Astrocyte (in vitro differentiated cells and primary cell): Measurements from ENCODE around the gene GEMIN2.
"Not testable (repeated sequence)": the region's sequence is repeated elsewhere in the genome, so short reads cannot be mapped to it uniquely, and the experiment has no call there.

Experiments used
- EZH2 ChIP-seq: IDR thresholded peaks from 2 replicates; pipeline ENCODE4 v1.6.1; 2012; ENCODE audit warnings: mild to moderate bottlenecking, low read length, inconsistent platforms; ENCODE audit not compliant: insufficient read depth
- TF ChIP-seq, protein P1 (sequence below): IDR thresholded peaks from 2 replicates; pipeline ENCODE4 v1.5.1; 2011; ENCODE audit warnings: low read depth, mild to moderate bottlenecking, inconsistent platforms, low read length, moderate library complexity; ENCODE audit not compliant: insufficient read depth

DNA sequence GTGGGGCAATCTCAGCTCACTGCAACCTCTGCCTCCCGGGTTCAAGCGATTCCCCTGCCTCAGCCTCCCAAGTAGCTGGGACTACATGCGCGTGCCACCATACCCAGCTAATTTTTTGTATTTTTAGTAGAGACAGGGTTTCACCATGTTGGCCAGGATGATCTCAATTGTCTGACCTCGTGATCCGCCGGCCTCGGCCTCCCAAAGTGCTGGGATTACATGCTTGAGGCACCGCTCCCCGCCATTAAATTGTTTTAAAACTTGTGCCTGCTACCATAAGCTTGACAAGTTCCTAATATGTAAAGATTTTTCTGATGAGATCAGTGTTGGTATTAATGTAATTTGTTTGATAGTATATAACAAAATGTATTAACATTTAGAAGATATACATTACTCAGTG, 14.9 kb upstream of the GEMIN2 start:
- TF ChIP-seq, protein P1, sequence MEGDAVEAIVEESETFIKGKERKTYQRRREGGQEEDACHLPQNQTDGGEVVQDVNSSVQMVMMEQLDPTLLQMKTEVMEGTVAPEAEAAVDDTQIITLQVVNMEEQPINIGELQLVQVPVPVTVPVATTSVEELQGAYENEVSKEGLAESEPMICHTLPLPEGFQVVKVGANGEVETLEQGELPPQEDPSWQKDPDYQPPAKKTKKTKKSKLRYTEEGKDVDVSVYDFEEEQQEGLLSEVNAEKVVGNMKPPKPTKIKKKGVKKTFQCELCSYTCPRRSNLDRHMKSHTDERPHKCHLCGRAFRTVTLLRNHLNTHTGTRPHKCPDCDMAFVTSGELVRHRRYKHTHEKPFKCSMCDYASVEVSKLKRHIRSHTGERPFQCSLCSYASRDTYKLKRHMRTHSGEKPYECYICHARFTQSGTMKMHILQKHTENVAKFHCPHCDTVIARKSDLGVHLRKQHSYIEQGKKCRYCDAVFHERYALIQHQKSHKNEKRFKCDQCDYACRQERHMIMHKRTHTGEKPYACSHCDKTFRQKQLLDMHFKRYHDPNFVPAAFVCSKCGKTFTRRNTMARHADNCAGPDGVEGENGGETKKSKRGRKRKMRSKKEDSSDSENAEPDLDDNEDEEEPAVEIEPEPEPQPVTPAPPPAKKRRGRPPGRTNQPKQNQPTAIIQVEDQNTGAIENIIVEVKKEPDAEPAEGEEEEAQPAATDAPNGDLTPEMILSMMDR = not testable (repeated sequence)
- not testable (repeated sequence) for TF ChIP-seq EZH2
